Upper lobe of left lung (tissue), 6 donors: ENCODE measurements around the gene ZFPL1. TPM values are rescaled to one million over a fixed set of nuclear protein-coding genes. Genes with fewer than 3 reads are reported as not detected.
A peak's percentile ranks its signal among the peaks of the same experiment; 100 is the strongest.

Experiments used
- ATAC-seq, 2 donors: fragments of 200-7000 bp; cut with Tn5 transposase; one replicate each; pipeline ENCODE4 v1.9.1; 2022; ENCODE audit warnings: mild to moderate bottlenecking in 2 of 2, moderate library complexity in 2 of 2; ENCODE audit not compliant: low FRiP score in 2 of 2
- DNase-seq, 2 donors: peaks; one replicate each; pipeline ENCODE4 v3.0.0-alpha.2; 2019 to 2020
- H3K27ac ChIP-seq, 4 donors: fragments of 200-600 bp; sonication (generic); one replicate each; pipeline ENCODE4 v1.5.1; 2016 to 2019
- H3K27me3 ChIP-seq, 4 donors: fragments of 200-600 bp; sonication (generic); one replicate each; pipeline ENCODE4 v1.5.1; 2017 to 2019
- H3K36me3 ChIP-seq, 4 donors: fragments of 200-600 bp; sonication (generic); one replicate each; pipeline ENCODE4 v1.5.1; 2016 to 2019
- H3K4me1 ChIP-seq, 4 donors: fragments of 200-600 bp; sonication (generic); one replicate each; pipeline ENCODE4 v1.5.1; 2018 to 2019
- H3K4me3 ChIP-seq, 4 donors: fragments of 200-600 bp; sonication (generic); one replicate each; pipeline ENCODE4 v1.5.1; 2017 to 2019; ENCODE audit warnings: mild to moderate bottlenecking in 2 of 4, moderate library complexity in 1 of 4
- H3K9me3 ChIP-seq, 4 donors: fragments of 200-600 bp; sonication (generic); one replicate each; pipeline ENCODE4 v1.5.1; 2018 to 2019
- EP300 ChIP-seq, 4 donors: sonication (generic); formaldehyde crosslinking; IDR thresholded peaks; one replicate each; pipeline ENCODE4 v1.5.1; 2017; ENCODE audit warnings: antibody characterized with exemption in 4 of 4, control low read depth in 2 of 4
- POLR2A ChIP-seq, 4 donors: fragments of 450-650 bp; IDR thresholded peaks; one replicate each; pipeline ENCODE4 v1.5.1; 2016 to 2017; ENCODE audit warnings: antibody characterized with exemption in 4 of 4, mild to moderate bottlenecking in 2 of 4
- POLR2AphosphoS5 ChIP-seq, 2 donors: sonication (generic); formaldehyde crosslinking; IDR thresholded peaks; one replicate each; pipeline ENCODE4 v1.5.1; 2017; ENCODE audit warnings: antibody characterized with exemption in 2 of 2
- WGBS, 2 donors: methylation state at CpG; one replicate each; pipeline ENCODE4 v1.1.5; 2017 to 2018; 5-methylcytosine and 5-hydroxymethylcytosine counted together
- total RNA-seq, 6 donors: library from RNA; depleted of rRNA in 4 of 6; stranded (reverse); fragments of >200 nt in 4 of 6; gene quantifications; one replicate each; pipeline versions ENCODE4 v1.1.0 to v1.2.1, GENCODE V29; 2016 to 2021
- TF ChIP-seq, protein P1 (sequence below), 6 experiments: fragments of 450-650 bp in 4 of 6; fragments of 200-600 bp in 2 of 6; sonication (generic) in 2 of 6; IDR thresholded peaks; one replicate each; pipeline ENCODE4 v1.5.1; 2016 to 2019; ENCODE audit warnings: antibody characterized with exemption in 6 of 6
- donor health status: DM: no; HTN: no; CAD: no; lungs with moderate emphysema.
- donor health status: DM: no; HTN: yes; CAD: no; lungs with severe emphysema.

The ZFPL1 gene
- total RNA-seq, 6 donors from 2014 or later: 21.4 to 39.8 (median 34.6) TPM

DNA sequence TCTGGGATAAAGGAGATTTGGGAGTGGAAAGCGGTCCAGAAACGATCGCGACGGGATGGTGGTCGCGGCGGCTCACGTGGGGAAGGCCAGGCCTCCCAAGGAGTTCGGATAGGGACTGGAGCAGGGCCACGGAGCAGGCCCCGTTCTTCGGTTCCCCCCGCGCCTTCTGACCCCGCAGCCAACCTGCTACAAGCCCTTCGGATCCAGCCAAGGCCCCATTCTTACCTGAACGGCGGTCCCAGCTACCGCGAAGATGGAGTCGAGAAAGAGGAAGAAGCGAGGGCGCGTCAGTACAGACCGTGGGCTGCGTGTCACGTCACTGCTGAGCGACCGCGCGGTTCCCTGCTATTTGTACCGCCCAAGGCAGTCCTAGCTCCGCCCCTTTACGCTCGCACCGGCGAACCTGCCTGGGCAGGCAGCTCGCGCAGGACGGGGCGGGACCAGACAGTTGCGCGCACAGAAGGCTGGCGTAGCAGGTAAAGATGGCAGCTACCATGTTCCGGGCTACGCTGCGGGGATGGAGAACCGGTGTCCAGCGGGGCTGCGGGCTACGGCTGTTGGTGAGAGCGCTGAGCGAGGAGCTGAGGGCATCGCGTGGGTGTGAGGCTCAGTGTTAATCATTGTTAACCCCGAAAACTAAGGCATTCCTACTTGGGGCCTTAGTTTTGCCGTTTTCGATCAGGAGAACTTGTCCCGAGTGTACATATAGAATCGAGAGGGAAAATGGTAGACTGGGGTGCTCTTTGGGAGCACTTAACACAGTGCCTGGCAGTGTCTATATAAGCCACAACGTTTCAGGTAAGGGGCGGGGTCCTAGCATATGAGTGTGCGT, 38.1 kb downstream of the ZFPL1 start, which contains the start of the genes FAU and MRPL49:
FAU (minus strand) TSS at position 270 of the 832 bp plus-strand sequence. CDS start 321 bp downstream, outside the sequence.
MRPL49 (plus strand) TSS at position 457 of the 832 bp plus-strand sequence; CDS start at position 483, 26 bp downstream.
- H3K4me1 ChIP-seq: peaks cover 17 to 44% (median 22%) of the 10 kb centered on the region in 4 donors
- WGBS, 2 donors: 0 to 2% methylated on average over 23 to 64 of the region's 64 CpGs
- ATAC-seq: peak; percentile 94 to 96
- no peaks in the 10 kb centered on the region for H3K9me3 ChIP-seq
- peak within 1 kb of the TSS; percentile 80 to 96 (median 83) for H3K4me3 ChIP-seq
- no peaks in the 10 kb centered on the region for H3K27me3 ChIP-seq
- peaks cover 19 to 65% (median 54%) of the 10 kb centered on the region in 4 donors for H3K36me3 ChIP-seq
- peak within 1 kb of the TSS; percentile 93 to 96 (median 96) for H3K27ac ChIP-seq
- peak; percentile 98 to 100 for DNase-seq
- TF ChIP-seq, protein P1, sequence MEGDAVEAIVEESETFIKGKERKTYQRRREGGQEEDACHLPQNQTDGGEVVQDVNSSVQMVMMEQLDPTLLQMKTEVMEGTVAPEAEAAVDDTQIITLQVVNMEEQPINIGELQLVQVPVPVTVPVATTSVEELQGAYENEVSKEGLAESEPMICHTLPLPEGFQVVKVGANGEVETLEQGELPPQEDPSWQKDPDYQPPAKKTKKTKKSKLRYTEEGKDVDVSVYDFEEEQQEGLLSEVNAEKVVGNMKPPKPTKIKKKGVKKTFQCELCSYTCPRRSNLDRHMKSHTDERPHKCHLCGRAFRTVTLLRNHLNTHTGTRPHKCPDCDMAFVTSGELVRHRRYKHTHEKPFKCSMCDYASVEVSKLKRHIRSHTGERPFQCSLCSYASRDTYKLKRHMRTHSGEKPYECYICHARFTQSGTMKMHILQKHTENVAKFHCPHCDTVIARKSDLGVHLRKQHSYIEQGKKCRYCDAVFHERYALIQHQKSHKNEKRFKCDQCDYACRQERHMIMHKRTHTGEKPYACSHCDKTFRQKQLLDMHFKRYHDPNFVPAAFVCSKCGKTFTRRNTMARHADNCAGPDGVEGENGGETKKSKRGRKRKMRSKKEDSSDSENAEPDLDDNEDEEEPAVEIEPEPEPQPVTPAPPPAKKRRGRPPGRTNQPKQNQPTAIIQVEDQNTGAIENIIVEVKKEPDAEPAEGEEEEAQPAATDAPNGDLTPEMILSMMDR (IDR thresholded peaks at IDR 0.05): peak in 2 of 6 experiments; percentile 10 to 36
- TF ChIP-seq EP300 (IDR thresholded peaks at IDR 0.05): peak in 1 of 4 donors; percentile 74
- peak; percentile 24 to 94 (median 85) for TF ChIP-seq POLR2A (IDR thresholded peaks at IDR 0.05)
- TF ChIP-seq POLR2AphosphoS5 (IDR thresholded peaks at IDR 0.05): peak; percentile 97 to 99

DNA sequence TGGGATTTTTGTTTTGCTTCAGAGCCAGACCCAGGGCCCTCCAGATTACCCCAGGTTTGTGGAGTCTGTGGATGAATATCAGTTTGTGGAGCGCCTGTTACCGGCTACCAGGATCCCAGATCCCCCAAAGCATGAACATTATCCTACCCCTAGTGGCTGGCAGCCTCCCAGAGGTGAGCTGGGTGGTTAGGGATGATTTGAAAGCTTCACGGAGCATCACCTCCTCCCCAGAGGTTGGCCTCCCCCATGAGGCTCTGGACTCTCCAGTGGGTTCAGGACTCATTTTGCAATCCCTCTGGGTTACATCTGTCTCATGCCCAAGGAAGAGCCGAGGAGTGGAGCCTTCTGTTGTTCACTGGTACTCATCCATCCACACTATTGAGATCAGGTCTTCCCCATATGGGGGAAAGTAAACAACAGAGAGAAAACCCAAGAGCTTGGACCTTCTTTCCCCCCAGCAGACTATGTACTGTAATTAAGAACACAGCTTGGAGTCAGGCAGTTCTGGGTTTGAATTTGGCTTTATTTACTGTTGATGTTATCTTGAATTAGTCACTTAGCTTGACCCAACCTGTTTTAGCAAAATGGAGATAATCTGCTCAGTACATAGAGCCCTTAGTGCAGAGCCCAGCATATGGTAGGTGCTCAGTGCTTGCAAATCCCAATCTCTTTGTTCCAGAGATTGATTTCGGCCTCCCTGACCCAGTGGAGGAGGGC, 40.6 kb downstream of the ZFPL1 start:
- TF ChIP-seq, protein P1 (IDR thresholded peaks at IDR 0.05): no peak
- TF ChIP-seq POLR2AphosphoS5 (IDR thresholded peaks at IDR 0.05) (no peak), POLR2A (IDR thresholded peaks at IDR 0.05) (no peak), EP300 (IDR thresholded peaks at IDR 0.05) (no peak)
- peaks cover 17 to 28% (median 19%) of the 10 kb centered on the region in 4 donors for H3K4me1 ChIP-seq
- 90 to 93% methylated on average over 4 to 5 of the region's 5 CpGs for WGBS, 2 donors
- no peak overlapping the region for H3K27ac ChIP-seq
- peaks cover 37 to 72% (median 68%) of the 10 kb centered on the region in 4 donors for H3K36me3 ChIP-seq
- no peak for ATAC-seq
- H3K9me3 ChIP-seq: no peaks in the 10 kb centered on the region
- H3K4me3 ChIP-seq: no peak overlapping the region
- H3K27me3 ChIP-seq: no peaks in the 10 kb centered on the region
- no peak for DNase-seq

DNA sequence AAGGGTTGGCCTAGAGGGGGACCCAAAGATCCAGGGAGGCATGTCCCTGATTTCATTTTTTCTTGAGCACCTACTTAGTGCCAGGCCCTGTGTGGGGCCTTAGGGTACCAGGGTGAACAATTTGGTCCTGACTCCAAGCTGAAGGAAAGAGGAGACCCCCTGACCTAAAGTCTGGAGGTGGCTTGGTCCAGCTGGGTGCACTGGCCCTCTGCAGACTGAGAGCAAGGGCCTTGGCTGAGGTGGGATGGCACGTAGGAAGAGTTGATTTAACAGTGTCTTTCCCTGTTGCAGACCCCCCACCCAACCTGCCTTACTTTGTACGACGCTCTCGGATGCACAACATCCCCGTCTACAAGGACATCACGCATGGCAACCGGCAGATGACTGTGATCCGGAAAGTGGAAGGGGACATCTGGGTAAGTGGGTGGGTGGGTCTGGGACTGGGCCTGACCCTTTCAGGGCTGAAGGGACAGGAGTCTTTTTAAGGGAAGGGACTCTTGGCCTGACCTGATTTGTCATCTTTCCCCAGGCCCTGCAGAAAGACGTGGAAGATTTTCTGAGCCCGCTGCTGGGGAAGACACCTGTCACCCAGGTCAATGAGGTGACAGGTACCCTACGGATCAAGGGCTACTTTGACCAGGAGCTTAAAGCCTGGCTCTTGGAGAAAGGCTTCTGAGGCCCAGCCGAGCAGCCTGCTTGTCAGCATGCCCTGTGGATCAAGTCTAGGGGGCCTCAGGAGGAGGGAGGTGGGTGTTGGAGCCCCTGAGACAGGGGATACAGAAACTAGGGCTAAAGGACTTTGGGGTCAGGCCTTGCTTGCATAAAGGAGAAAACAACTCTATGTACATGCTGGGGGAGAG, 41.4 kb downstream of the ZFPL1 start:
- TF ChIP-seq POLR2A (IDR thresholded peaks at IDR 0.05) (no peak), POLR2AphosphoS5 (IDR thresholded peaks at IDR 0.05) (no peak), EP300 (IDR thresholded peaks at IDR 0.05) (no peak)
- TF ChIP-seq, protein P1 (IDR thresholded peaks at IDR 0.05): no peak
- no peaks in the 10 kb centered on the region for H3K9me3 ChIP-seq
- H3K4me1 ChIP-seq: peaks cover 17 to 21% (median 18%) of the 10 kb centered on the region in 4 donors
- whole genome bisulfite sequencing, 2 donors: 89 to 90% methylated on average over 10 to 12 of the region's 12 CpGs
- no peak for ATAC-seq
- no peak overlapping the region for H3K4me3 ChIP-seq
- H3K27ac ChIP-seq: no peak overlapping the region
- no peaks in the 10 kb centered on the region for H3K27me3 ChIP-seq
- no peak for DNase-seq
- H3K36me3 ChIP-seq: peaks cover 38 to 72% (median 68%) of the 10 kb centered on the region in 4 donors

DNA sequence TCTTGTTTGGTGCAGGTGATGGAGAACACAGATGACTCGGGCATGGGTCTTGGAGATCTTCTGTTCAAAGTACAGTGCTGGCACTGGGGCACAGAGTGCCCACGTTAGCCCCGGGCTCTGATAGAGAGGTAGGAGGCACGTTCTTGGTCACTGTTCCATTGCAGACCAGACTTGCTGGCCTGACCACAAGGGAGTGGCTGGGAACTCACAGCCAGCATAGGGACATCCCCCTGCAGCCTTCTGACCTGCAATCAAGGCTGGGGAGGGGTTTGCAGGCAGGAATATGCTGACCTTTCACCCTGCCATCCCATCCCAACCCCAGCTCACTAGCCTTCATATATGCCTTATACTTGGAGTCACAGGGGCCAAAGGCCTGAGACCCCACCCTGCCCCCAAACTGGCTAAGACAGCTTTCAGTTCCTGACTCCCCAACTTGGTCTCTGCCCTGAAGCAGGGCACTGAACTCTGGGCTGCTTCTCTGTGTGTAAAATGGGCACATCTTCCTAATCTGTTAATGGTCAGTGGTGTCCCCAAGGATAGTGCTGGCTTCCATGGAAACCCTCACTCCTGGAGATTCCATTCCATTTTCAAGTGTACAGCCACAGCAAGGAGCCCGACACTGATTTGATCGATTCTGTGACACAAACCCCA, 42.7 kb downstream of the ZFPL1 start:
- Histone ChIP-seq H3K27me3 (no peaks in the 10 kb centered on the region), H3K27ac (no peak overlapping the region), H3K9me3 (no peaks in the 10 kb centered on the region), H3K4me1 (peaks cover 6 to 10% (median 8%) of the 10 kb centered on the region in 4 donors), H3K4me3 (no peak overlapping the region), H3K36me3 (peaks cover 45 to 78% (median 73%) of the 10 kb centered on the region in 4 donors)
- no peak for DNase-seq
- WGBS, 2 donors: 85 to 92% methylated on average over 2 to 6 of the region's 6 CpGs
- ATAC-seq: no peak
- no peak for TF ChIP-seq POLR2AphosphoS5 (IDR thresholded peaks at IDR 0.05)
- TF ChIP-seq EP300 (IDR thresholded peaks at IDR 0.05): no peak
- TF ChIP-seq POLR2A (IDR thresholded peaks at IDR 0.05): no peak
- TF ChIP-seq, protein P1 (IDR thresholded peaks at IDR 0.05): no peak
